ENCODE results near the gene TRAPPC14. TPM values are rescaled to one million over a fixed set of nuclear protein-coding genes. Genes with fewer than 3 reads are reported as not detected.

The TRAPPC14 gene
- total and polyA plus RNA-seq, 9 of the 15 experiments (the other 6 are each of a cell fraction or from before 2014, with no cell fraction given): 0.42 to 45.9 (median 18.2) TPM

DNA sequence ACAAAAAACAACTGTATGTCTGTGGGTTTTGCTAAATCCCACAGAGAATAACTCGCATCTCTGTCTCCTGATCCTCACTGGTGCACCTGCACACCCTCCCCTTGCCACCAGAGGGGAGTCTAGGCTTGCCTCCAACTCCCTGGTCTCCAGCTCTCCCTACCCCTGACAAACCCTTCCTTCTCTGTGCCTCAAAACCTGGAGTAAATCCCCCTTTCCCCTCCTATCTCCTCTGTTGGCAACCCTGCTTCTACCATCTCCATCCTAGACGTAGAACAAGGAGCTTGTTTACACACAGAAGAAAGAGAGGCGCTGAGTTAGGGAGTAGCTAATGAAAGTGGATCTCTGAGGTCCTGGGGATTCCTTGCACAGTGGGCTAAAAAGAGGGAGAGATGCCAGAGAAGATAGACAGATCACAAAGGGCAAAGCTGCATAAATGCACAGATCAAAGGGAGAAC, 25.8 kb downstream of the TRAPPC14 start (continued):
- TF ChIP-seq ELF2 (CRISPR knock-in tag; IDR thresholded peaks at IDR 0.05) (no peak), NFRKB (IDR thresholded peaks at IDR 0.05; ENCODE audit: low read depth) (no peak), ZNF717 (CRISPR knock-in tag; IDR thresholded peaks at IDR 0.05) (no peak), ZNF436 (CRISPR knock-in tag; IDR thresholded peaks at IDR 0.05) (no peak), PHF21A (IDR thresholded peaks at IDR 0.05; ENCODE audit: borderline replicate concordance, low read depth) (no peak), HLTF (IDR thresholded peaks at IDR 0.05) (no peak), KLF16 (IDR thresholded peaks at IDR 0.05) (0 out of 2 replicates have a peak, but pooled peaks have one; percentile 33), BRD9 (IDR thresholded peaks at IDR 0.05; ENCODE audit: low read depth, partially characterized antibody) (peak; percentile 77), ZNF384 (IDR thresholded peaks at IDR 0.05; ENCODE audit: low read depth, low read length) (0 out of 2 replicates have a peak, but pooled peaks have one; percentile 16)
- TF ChIP-seq, protein P1, sequence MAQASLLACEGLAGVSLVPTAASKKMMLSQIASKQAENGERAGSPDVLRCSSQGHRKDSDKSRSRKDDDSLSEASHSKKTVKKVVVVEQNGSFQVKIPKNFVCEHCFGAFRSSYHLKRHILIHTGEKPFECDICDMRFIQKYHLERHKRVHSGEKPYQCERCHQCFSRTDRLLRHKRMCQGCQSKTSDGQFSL (CRISPR knock-in tag; IDR thresholded peaks at IDR 0.05): no peak
- TF ChIP-seq, protein P1 (tag; IDR thresholded peaks at IDR 0.05): no peak
- TF ChIP-seq, protein P2, sequence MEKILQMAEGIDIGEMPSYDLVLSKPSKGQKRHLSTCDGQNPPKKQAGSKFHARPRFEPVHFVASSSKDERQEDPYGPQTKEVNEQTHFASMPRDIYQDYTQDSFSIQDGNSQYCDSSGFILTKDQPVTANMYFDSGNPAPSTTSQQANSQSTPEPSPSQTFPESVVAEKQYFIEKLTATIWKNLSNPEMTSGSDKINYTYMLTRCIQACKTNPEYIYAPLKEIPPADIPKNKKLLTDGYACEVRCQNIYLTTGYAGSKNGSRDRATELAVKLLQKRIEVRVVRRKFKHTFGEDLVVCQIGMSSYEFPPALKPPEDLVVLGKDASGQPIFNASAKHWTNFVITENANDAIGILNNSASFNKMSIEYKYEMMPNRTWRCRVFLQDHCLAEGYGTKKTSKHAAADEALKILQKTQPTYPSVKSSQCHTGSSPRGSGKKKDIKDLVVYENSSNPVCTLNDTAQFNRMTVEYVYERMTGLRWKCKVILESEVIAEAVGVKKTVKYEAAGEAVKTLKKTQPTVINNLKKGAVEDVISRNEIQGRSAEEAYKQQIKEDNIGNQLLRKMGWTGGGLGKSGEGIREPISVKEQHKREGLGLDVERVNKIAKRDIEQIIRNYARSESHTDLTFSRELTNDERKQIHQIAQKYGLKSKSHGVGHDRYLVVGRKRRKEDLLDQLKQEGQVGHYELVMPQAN (IDR thresholded peaks at IDR 0.05; ENCODE audit: borderline replicate concordance): no peak
- TF ChIP-seq, protein P3, sequence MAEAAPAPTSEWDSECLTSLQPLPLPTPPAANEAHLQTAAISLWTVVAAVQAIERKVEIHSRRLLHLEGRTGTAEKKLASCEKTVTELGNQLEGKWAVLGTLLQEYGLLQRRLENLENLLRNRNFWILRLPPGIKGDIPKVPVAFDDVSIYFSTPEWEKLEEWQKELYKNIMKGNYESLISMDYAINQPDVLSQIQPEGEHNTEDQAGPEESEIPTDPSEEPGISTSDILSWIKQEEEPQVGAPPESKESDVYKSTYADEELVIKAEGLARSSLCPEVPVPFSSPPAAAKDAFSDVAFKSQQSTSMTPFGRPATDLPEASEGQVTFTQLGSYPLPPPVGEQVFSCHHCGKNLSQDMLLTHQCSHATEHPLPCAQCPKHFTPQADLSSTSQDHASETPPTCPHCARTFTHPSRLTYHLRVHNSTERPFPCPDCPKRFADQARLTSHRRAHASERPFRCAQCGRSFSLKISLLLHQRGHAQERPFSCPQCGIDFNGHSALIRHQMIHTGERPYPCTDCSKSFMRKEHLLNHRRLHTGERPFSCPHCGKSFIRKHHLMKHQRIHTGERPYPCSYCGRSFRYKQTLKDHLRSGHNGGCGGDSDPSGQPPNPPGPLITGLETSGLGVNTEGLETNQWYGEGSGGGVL (CRISPR knock-in tag; IDR thresholded peaks at IDR 0.05): no peak
